ENCODE results near the gene GRIA1.

The GRIA1 gene

GRCh38 chr5:153552886-153553285, 62.4 kb downstream of the GRIA1 start:
- no peak for DNase-seq

- DNase-seq, result no peak
Measured at GRCh38 chr5:153555420-153556114, 65.1 kb downstream of the GRIA1 start.

- DNase-seq, result no peak
Measured at GRCh38 chr5:153558957-153559356, 68.5 kb downstream of the GRIA1 start.

GRCh38 chr5:153559926-153560325, 69.5 kb downstream of the GRIA1 start:
- no peak for DNase-seq

GRCh38 chr5:153562189-153562588, 71.7 kb downstream of the GRIA1 start:
- DNase-seq, result no peak

GRCh38 chr5:153565822-153566221, 75.4 kb downstream of the GRIA1 start:
- no peak for DNase-seq

GRCh38 chr5:153569036-153569435, 78.6 kb downstream of the GRIA1 start:
- DNase-seq, result no peak

- no peak for DNase-seq
Measured at GRCh38 chr5:153571162-153571561, 80.7 kb downstream of the GRIA1 start.

- DNase-seq, result no peak
Measured at GRCh38 chr5:153572411-153573145, 82.1 kb downstream of the GRIA1 start.

GRCh38 chr5:153573326-153574033, 83.0 kb downstream of the GRIA1 start:
- DNase-seq, result no peak

GRCh38 chr5:153584126-153584959, 93.9 kb downstream of the GRIA1 start:
- DNase-seq, result no peak

- no peak for DNase-seq
Measured at GRCh38 chr5:153584960-153585359, 94.5 kb downstream of the GRIA1 start.

- no peak for DNase-seq
Measured at GRCh38 chr5:153585622-153586277, 95.3 kb downstream of the GRIA1 start.

GRCh38 chr5:153592081-153592480, 101.6 kb downstream of the GRIA1 start:
- DNase-seq, result no peak

- DNase-seq, result no peak
Measured at GRCh38 chr5:153594785-153595184, 104.3 kb downstream of the GRIA1 start.

- DNase-seq, result no peak
Measured at GRCh38 chr5:153598099-153598498, 107.6 kb downstream of the GRIA1 start.

- DNase-seq, result no peak
Measured at GRCh38 chr5:153601377-153601776, 110.9 kb downstream of the GRIA1 start.

- no peak for DNase-seq
Measured at GRCh38 chr5:153605386-153605785, 114.9 kb downstream of the GRIA1 start.

- no peak for DNase-seq
Measured at GRCh38 chr5:153610009-153610408, 119.5 kb downstream of the GRIA1 start.

- DNase-seq, result no peak
Measured at GRCh38 chr5:153610811-153611210, 120.3 kb downstream of the GRIA1 start.

GRCh38 chr5:153613144-153613543, 122.7 kb downstream of the GRIA1 start:
- DNase-seq, result no peak

- no peak for DNase-seq
Measured at GRCh38 chr5:153613672-153614071, 123.2 kb downstream of the GRIA1 start.

All from activated CD4-positive, alpha-beta T cell treated with anti-CD3 and anti-CD28 coated beads for 1 hour (primary cell).